ENCODE measurements around the gene PELI3. TPM values are rescaled to one million over a fixed set of nuclear protein-coding genes. Genes with fewer than 3 reads are reported as not detected.

The PELI3 gene
- total and polyA plus RNA-seq, 5 donors, result 9.9 to 14.2 (median 12.8) TPM

GRCh38 chr11:66465373-66466224, 1.1 kb upstream of the PELI3 start:
- peaks cover 6% of the 10 kb centered on the region for H3K4me1 ChIP-seq (ENCODE audit: control insufficient read depth, insufficient read depth, low read length)
- no peaks in the 10 kb centered on the region for H3K27me3 ChIP-seq (ENCODE audit: control insufficient read depth, insufficient read depth)
- H3K9me3 ChIP-seq (ENCODE audit: control insufficient read depth, low read length), result no peaks in the 10 kb centered on the region
- ATAC-seq, result no peak
- peak overlapping the region; percentile 94 for H3K4me3 ChIP-seq (ENCODE audit: low read length)
- H3K27ac ChIP-seq (ENCODE audit: low read length), result no peak overlapping the region
- no peak for DNase-seq
- intact Hi-C loops (cut with DNase I), result no loop called here
- whole genome bisulfite sequencing, result 37% methylated on average over 19 of the region's 19 CpGs

GRCh38 chr11:66467034-66467659, 442 bp downstream of the PELI3 start:
- intact Hi-C loops (cut with DNase I), result no loop called here
- 2% methylated on average over 71 of the region's 72 CpGs for WGBS
- ATAC-seq (peak; percentile 9 to 17), DNase-seq (peak in 2 of 3 donors; percentile 52 to 80)
- Histone ChIP-seq H3K4me1 (ENCODE audit: control insufficient read depth, insufficient read depth, low read length) (peaks cover 6% of the 10 kb centered on the region), H3K27ac (ENCODE audit: low read length) (no peak overlapping the region), H3K4me3 (ENCODE audit: low read length) (peak overlapping the region; percentile 94), H3K27me3 (ENCODE audit: control insufficient read depth, insufficient read depth) (no peaks in the 10 kb centered on the region), H3K9me3 (ENCODE audit: control insufficient read depth, low read length) (no peaks in the 10 kb centered on the region)

GRCh38 chr11:66467756-66468155, 1.1 kb downstream of the PELI3 start:
- no peak overlapping the region for H3K27ac ChIP-seq (ENCODE audit: low read length)
- WGBS, result 49% methylated on average over 6 of the region's 6 CpGs
- peaks cover 6% of the 10 kb centered on the region for H3K4me1 ChIP-seq (ENCODE audit: control insufficient read depth, insufficient read depth, low read length)
- H3K4me3 ChIP-seq (ENCODE audit: low read length), result peak overlapping the region; percentile 94
- intact Hi-C loops (cut with DNase I), result no loop called here
- H3K27me3 ChIP-seq (ENCODE audit: control insufficient read depth, insufficient read depth), result no peaks in the 10 kb centered on the region
- H3K9me3 ChIP-seq (ENCODE audit: control insufficient read depth, low read length), result no peaks in the 10 kb centered on the region
- peak; percentile 55 to 72 (median 71) for DNase-seq
- ATAC-seq, result peak in 1 of 2 donors; percentile 50

- H3K27me3 ChIP-seq (ENCODE audit: control insufficient read depth, insufficient read depth), result no peaks in the 10 kb centered on the region
- H3K4me3 ChIP-seq (ENCODE audit: low read length), result no peak overlapping the region
- H3K9me3 ChIP-seq (ENCODE audit: control insufficient read depth, low read length), result no peaks in the 10 kb centered on the region
- ATAC-seq (no peak), DNase-seq (no peak)
- no peak overlapping the region for H3K27ac ChIP-seq (ENCODE audit: low read length)
- peaks cover 6% of the 10 kb centered on the region for H3K4me1 ChIP-seq (ENCODE audit: control insufficient read depth, insufficient read depth, low read length)
- 92% methylated on average over 6 of the region's 6 CpGs for WGBS
- intact Hi-C loops (cut with DNase I), result no loop called here
These were observed 2.0 kb downstream of the PELI3 start for GRCh38 chr11:66468691-66469090.

- Histone ChIP-seq H3K4me3 (ENCODE audit: low read length) (no peak overlapping the region), H3K9me3 (ENCODE audit: control insufficient read depth, low read length) (no peaks in the 10 kb centered on the region), H3K27me3 (ENCODE audit: control insufficient read depth, insufficient read depth) (no peaks in the 10 kb centered on the region), H3K27ac (ENCODE audit: low read length) (no peak overlapping the region), H3K4me1 (ENCODE audit: control insufficient read depth, insufficient read depth, low read length) (peaks cover 6% of the 10 kb centered on the region)
- ATAC-seq (no peak), DNase-seq (no peak)
- intact Hi-C loops (cut with DNase I), result no loop called here
- WGBS, result 89% methylated on average over 1 of the region's 1 CpG
These were observed 2.7 kb downstream of the PELI3 start for GRCh38 chr11:66469441-66469840.

- intact Hi-C loops (cut with DNase I), result no loop called here
- no peaks in the 10 kb centered on the region for H3K27me3 ChIP-seq (ENCODE audit: control insufficient read depth, insufficient read depth)
- no peak overlapping the region for H3K27ac ChIP-seq (ENCODE audit: low read length)
- DNase-seq, result no peak
- H3K4me3 ChIP-seq (ENCODE audit: low read length), result no peak overlapping the region
- ATAC-seq, result no peak
- H3K4me1 ChIP-seq (ENCODE audit: control insufficient read depth, insufficient read depth, low read length), result peaks cover 6% of the 10 kb centered on the region
- H3K9me3 ChIP-seq (ENCODE audit: control insufficient read depth, low read length), result no peaks in the 10 kb centered on the region
- WGBS, result 72% methylated on average over 3 of the region's 3 CpGs
These were observed 3.3 kb downstream of the PELI3 start for GRCh38 chr11:66470015-66470414.

GRCh38 chr11:66471142-66471541, 4.4 kb downstream of the PELI3 start:
- no peak overlapping the region for H3K4me3 ChIP-seq (ENCODE audit: low read length)
- H3K9me3 ChIP-seq (ENCODE audit: control insufficient read depth, low read length), result no peaks in the 10 kb centered on the region
- H3K4me1 ChIP-seq (ENCODE audit: control insufficient read depth, insufficient read depth, low read length), result peaks cover 6% of the 10 kb centered on the region
- H3K27me3 ChIP-seq (ENCODE audit: control insufficient read depth, insufficient read depth), result no peaks in the 10 kb centered on the region
- ATAC-seq (no peak), DNase-seq (peak in 1 of 3 donors; percentile 59)
- no peak overlapping the region for H3K27ac ChIP-seq (ENCODE audit: low read length)
- intact Hi-C loops (cut with DNase I), result no loop called here
- WGBS, result 96% methylated on average over 16 of the region's 16 CpGs

- H3K4me1 ChIP-seq (ENCODE audit: control insufficient read depth, insufficient read depth, low read length), result peaks cover 6% of the 10 kb centered on the region
- ATAC-seq (no peak), DNase-seq (no peak)
- H3K27ac ChIP-seq (ENCODE audit: low read length), result no peak overlapping the region
- intact Hi-C loops (cut with DNase I), result no loop called here
- no peaks in the 10 kb centered on the region for H3K27me3 ChIP-seq (ENCODE audit: control insufficient read depth, insufficient read depth)
- 88% methylated on average over 9 of the region's 9 CpGs for WGBS
- H3K9me3 ChIP-seq (ENCODE audit: control insufficient read depth, low read length), result no peaks in the 10 kb centered on the region
- no peak overlapping the region for H3K4me3 ChIP-seq (ENCODE audit: low read length)
These were observed 5.3 kb downstream of the PELI3 start for GRCh38 chr11:66472054-66472453.

GRCh38 chr11:66473167-66473566, 6.5 kb downstream of the PELI3 start:
- H3K27ac ChIP-seq (ENCODE audit: low read length), result no peak overlapping the region
- intact Hi-C loops (cut with DNase I), result no loop called here
- H3K4me1 ChIP-seq (ENCODE audit: control insufficient read depth, insufficient read depth, low read length), result no peaks in the 10 kb centered on the region
- H3K9me3 ChIP-seq (ENCODE audit: control insufficient read depth, low read length), result no peaks in the 10 kb centered on the region
- 93% methylated on average over 11 of the region's 11 CpGs for WGBS
- H3K27me3 ChIP-seq (ENCODE audit: control insufficient read depth, insufficient read depth), result no peaks in the 10 kb centered on the region
- H3K4me3 ChIP-seq (ENCODE audit: low read length), result no peak overlapping the region
- DNase-seq (no peak), ATAC-seq (no peak)

GRCh38 chr11:66473608-66474515, 7.2 kb downstream of the PELI3 start:
- H3K4me3 ChIP-seq (ENCODE audit: low read length), result no peak overlapping the region
- ATAC-seq (no peak), DNase-seq (no peak)
- no peaks in the 10 kb centered on the region for H3K9me3 ChIP-seq (ENCODE audit: control insufficient read depth, low read length)
- intact Hi-C loops (cut with DNase I), result no loop called here
- H3K27ac ChIP-seq (ENCODE audit: low read length), result no peak overlapping the region
- no peaks in the 10 kb centered on the region for H3K27me3 ChIP-seq (ENCODE audit: control insufficient read depth, insufficient read depth)
- H3K4me1 ChIP-seq (ENCODE audit: control insufficient read depth, insufficient read depth, low read length), result peaks cover 1% of the 10 kb centered on the region
- WGBS, result 89% methylated on average over 20 of the region's 20 CpGs
